HL-60 (cell line): Measurements from ENCODE around the gene USB1.

ENCODE experiments used
- POLR2AphosphoS5 ChIP-seq: IDR thresholded peaks from 2 replicates; pipeline ENCODE4 v1.6.1; 2012; ENCODE audit warnings: low read depth
- SPI1 ChIP-seq: IDR thresholded peaks from 2 replicates; pipeline ENCODE4 v1.6.1; 2012; ENCODE audit warnings: low read depth, mild to moderate bottlenecking, borderline replicate concordance
- TF ChIP-seq, protein P1 (sequence below): IDR thresholded peaks from one replicate; pipeline ENCODE4 v1.5.1; 2011; ENCODE audit warnings: low read length, control low read depth, inconsistent platforms; ENCODE audit not compliant: insufficient read depth

DNA sequence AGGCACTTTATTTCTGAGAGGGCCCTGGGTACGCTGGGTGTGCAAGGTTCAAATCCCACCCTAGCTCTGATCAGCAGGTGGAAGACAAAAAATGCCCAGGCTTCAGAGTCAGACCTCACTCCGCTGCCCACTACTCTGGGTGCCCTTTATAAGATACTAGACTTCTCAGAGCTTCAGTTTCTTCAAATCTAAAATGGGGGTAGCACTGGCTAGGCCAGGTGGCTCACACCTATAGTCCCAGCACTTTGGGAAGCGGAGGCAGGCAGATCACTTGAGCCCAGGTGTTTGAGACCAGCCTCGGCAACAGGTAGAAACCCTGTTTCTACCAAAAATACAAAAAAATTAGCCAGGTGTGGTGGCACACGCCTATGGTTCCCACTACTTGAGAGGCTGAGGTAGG, 1.7 kb downstream of the USB1 start:
- TF ChIP-seq, protein P1, sequence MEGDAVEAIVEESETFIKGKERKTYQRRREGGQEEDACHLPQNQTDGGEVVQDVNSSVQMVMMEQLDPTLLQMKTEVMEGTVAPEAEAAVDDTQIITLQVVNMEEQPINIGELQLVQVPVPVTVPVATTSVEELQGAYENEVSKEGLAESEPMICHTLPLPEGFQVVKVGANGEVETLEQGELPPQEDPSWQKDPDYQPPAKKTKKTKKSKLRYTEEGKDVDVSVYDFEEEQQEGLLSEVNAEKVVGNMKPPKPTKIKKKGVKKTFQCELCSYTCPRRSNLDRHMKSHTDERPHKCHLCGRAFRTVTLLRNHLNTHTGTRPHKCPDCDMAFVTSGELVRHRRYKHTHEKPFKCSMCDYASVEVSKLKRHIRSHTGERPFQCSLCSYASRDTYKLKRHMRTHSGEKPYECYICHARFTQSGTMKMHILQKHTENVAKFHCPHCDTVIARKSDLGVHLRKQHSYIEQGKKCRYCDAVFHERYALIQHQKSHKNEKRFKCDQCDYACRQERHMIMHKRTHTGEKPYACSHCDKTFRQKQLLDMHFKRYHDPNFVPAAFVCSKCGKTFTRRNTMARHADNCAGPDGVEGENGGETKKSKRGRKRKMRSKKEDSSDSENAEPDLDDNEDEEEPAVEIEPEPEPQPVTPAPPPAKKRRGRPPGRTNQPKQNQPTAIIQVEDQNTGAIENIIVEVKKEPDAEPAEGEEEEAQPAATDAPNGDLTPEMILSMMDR: no peak
- no peak for TF ChIP-seq POLR2AphosphoS5
- TF ChIP-seq SPI1: no peak
